Activated CD4-positive, alpha-beta T cell treated with anti-CD3 and anti-CD28 coated beads, Interleukin-2, amount 50 U/mL, for 48 hours (primary cell): ENCODE results near the gene KCNQ2.

Experiments used
- DNase-seq, 2 experiments: peaks; one replicate each; pipeline ENCODE4 v3.0.0-alpha.2; 2020

The KCNQ2 gene

DNA sequence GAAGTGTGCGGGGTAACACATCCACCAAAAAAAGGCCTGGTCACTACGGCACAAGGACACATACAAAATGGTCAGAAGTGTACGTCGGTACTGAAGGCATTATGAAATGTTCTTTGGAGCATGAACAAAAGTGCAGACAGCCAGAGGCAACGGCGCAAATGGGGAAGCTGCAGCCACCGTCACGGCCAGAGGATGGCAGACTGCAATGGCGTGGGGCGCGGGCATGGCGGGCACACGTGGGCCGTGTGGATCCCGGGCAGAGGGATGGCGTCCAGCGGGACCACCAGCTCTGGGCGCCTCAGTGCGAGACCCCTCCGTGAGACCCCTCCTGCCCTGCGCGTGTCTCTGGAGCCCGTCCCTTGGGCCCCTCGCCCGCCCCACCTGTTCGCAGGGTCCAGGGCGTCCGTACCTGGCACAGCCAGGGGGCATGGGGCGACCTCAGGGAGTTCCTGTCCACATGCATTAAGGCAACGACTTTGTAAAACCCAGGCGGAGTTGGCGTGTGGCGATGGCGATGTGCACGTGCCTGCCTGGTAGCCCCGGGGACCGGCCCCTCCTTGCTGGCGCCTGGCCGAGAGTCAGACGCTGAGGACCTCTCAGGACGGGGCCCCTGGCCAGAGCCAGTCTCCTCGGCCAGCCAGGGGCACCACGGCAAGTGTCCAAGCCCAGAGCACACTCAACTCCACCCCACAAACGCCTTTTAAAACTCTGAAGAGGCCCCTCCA, 71.8 kb downstream of the KCNQ2 start:
- no peak for DNase-seq

DNA sequence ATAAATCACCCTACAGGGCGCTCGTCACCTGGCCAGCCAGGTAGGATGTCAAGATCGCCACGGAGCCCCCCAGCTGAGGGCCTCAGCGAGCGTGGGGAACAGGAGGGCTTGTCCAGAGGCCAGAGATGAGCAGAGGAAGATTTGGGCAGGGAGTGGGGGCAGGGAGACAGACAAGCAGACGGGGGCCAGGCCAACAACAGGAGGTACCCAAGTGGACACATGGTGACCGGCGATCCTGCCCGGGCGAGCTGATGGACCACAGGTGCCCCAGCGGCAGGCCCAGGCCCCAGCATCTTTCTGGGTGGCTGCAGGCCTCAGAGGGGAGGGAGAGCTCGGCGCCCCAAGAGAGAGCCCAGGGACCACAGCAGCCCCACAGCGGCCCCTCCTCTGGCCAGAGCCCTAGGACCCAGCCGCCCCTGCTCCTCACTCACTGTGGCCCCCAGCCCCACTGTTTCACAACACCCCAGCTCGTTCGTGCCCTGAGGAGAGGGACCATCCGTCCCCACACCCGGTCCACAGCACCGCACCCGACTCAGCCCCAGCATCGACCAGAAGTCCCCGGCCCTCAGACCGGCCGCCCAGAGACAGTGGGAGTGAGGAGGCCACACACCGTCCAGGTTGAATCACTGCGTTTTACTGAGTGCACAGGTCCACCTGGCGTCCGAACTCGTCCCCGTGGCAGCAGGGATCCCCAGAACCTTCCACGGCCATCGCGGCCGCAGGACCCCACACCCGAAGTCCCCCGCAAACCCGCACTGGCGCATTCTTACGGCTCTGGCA, 72.7 kb downstream of the KCNQ2 start:
- DNase-seq = no peak

DNA sequence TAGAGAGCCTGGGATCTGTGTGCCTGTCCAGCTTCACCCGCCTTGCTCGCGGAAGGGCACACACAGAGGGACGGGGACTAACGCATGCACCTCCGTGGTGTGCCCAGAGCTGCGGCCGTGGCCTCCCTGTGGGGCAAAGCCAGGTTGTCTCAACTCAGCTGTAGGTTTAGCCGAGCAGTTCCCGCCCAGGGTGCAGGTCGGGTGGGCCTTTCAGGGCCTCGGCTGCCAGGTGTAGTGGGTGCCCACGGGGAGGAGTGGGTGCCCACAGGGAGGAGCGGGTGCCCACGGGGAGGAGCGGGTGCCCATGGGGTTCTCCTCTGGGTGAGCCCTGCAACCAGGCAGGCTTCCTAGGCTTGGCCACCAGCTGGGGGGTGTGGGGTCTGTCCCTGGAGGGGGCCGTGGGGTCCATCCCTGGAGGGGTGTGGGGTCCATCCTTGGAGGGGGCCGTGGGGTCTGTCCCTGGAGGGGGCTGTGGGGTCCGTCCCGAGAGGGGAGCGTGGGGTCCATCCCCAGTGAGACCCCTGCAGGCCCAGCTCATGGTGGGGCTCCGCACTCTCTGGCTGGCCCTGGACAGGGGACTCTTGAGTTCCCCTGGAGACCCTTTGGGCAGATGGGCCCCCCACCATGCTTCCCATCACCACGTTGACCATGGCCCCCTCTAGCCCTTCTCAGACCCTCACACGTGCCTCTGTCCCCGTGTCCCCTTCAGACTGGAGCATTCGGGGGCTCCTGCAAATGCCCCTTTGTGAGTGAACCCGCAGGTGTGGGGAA, 73.5 kb downstream of the KCNQ2 start:
- no peak for DNase-seq

DNA sequence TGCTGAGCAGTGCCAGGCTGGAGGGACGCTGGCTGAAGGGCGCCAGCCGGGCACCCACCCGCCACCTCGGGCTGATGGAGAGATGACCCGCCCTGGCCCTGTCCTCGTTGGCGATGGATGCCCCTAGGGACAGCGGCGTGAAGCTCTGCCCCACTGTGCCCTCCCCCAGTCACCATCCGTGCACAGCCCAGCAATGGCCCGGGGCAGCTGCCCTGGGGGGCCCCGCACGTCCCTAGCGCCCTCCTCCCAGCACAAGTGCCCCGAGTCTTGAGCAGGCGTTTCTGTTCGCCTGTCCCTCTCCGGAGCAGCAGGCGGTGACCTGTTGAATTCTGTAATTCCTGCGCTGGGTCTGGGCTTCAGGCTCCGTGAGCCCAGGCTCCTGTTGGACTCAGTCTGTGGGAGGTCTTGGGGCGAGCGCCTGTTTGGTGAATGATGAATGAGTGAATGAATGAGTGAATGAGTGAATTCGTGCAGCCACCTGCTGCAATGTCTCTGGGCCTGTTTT, 74.5 kb downstream of the KCNQ2 start:
- no peak for DNase-seq

DNA sequence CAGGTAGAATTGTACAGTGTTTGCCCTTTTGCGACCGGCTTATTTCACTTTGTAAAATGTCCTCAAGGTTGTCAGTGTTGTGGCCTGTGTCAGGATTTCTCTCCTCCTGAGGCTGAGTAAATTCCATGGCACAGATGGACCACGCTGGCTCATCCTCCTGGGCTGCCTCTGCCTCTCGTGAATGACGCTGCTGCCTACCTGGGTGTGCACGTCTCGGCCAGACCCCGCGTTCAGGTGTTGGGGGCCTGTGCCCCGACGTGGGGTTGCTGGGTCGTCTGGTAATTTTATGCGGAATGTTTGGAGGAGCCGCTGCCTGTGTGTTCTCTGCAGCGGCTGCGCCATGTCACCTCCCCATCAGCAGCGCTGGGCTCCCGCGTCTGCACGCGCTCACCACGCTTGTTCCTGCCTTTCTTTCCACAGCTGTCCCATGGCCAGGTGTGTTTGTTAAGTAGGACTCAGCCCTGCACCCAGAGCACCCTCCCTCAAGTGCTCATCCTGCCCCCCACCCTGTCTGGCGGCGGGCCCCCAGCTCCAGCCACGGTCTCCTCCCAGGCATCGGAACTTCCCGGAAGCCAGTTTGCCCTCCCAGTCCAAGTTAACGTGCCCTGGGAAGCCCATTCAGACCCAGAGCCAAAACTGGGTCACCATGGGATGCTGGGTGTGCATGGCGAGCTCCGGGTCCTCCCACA, 75.2 kb downstream of the KCNQ2 start:
- DNase-seq = no peak

DNA sequence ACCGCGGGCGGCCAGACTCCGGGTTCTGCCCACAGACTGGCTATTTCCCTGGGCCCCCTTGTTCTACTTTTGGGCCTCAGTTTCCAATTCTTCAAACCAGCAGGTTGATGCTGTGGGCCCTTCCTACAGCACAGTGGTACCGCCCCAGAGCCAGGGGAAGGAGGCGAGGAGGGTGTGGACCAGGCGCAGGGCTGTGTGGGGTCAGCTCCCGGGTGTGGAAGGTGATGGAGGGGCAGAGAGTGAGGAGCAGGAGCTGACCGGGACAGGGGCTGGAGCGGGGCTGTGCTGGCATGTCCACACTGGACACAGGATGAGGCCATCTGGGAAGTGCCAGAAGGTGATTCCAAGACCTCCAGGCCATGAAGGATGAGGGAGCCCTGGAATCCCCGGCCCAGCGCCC, 76.2 kb downstream of the KCNQ2 start:
- no peak for DNase-seq

DNA sequence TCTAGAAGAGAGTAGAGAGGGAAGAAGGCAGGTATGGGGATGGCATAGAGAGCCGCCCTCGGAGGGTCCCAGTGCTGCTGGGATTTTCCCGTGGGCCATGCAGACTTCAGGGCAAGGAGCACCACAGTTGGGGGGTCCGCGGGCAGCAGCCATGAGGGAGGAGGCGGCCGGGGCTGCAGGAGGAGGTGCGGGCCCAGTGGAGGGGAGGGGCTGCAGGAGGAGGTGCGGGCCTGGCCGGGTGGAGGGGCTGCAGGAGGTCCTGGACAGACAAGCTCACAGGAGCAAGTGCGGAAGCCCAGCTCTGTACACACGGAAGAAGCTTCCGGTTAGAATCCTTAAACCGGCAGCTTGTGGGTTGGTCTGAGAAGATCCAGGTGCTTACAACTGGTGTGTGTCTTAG, 76.7 kb downstream of the KCNQ2 start:
- DNase-seq = no peak

DNA sequence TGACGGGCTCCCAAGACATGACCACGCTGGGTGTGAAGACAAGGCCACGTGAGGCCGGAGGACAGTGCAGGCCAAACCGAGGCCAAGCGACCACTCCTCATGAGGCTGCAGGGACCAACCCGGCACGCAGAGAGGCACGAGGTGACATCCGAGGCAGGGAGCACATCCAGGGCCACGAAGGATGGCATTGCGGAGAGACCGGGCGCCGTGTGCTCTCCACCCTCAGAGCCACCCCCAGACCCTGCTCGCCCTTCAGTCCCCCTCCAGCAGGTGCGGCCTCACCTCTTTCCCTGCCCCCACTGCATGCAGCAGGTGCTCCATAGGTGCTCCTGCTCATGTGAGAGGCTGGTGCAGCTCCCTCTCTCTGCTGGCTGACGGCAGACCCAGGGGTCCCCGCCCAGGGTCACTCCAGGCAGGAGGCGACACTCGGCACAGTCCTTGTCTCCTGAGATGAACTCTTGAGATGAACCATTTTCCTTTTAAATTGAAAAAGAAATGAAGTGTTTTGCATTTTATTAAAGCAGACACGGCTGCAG, 77.5 kb downstream of the KCNQ2 start:
- no peak for DNase-seq

DNA sequence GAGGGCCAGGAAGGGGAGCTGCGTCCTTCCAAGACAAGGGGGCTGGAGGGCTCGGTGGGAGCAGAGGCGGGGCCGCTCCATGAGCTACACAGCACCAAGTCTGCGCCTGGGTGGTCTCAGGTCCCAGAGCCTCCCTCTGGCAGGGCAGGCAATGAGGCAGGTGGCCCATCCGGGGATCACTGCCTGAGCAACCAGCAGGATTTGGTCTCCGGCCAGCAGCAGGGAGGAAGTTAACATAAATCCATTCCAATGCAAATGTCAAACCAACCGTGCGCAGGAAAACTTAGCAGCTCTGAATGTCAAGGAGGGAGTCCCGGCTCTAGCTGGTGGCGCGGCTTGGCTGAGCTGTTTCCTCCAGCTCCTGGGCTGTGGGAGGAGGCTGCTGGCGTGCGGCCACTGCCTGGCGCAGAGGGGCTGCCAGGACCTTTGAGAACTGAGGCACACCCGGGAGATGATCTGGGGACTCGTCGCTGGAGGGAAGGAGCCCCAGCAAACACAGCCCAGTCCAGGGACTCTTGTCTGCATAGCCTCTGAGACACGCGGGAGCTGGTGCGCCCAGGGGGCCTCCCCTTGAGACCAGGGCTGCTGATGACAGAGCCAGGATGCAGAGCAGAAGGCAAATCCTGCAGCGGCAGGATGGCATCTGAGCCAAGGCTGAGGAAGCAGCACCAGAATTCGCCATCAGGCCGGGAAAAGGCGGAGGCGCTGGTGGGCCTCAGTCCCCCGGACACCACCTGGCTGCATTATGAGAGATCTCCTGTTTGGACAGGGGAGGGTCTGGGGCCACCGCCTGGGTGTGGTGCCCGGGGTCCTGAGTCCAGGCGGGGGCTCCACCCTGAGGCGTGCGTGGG, 78.2 kb downstream of the KCNQ2 start:
- no peak for DNase-seq

DNA sequence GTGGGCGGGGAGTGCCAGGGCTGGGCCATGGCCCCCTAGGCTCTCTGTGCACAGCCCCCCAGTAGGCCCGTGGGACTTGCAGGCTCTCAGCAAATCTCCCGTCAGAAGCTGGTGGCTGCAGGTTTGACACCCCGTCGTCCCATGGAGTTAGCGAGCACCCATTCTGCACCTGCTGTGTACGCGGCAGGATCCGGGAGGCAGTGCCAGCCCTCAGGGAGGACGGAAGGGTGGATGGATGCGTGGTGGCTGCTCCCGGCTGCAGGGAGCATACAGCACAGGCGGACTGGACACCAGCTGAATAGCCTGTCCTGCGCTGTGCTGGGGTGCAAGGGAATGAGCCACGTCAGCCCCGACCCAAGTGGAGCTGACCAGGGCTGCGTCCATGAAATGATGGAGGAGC, 78.9 kb downstream of the KCNQ2 start:
- no peak for DNase-seq

DNA sequence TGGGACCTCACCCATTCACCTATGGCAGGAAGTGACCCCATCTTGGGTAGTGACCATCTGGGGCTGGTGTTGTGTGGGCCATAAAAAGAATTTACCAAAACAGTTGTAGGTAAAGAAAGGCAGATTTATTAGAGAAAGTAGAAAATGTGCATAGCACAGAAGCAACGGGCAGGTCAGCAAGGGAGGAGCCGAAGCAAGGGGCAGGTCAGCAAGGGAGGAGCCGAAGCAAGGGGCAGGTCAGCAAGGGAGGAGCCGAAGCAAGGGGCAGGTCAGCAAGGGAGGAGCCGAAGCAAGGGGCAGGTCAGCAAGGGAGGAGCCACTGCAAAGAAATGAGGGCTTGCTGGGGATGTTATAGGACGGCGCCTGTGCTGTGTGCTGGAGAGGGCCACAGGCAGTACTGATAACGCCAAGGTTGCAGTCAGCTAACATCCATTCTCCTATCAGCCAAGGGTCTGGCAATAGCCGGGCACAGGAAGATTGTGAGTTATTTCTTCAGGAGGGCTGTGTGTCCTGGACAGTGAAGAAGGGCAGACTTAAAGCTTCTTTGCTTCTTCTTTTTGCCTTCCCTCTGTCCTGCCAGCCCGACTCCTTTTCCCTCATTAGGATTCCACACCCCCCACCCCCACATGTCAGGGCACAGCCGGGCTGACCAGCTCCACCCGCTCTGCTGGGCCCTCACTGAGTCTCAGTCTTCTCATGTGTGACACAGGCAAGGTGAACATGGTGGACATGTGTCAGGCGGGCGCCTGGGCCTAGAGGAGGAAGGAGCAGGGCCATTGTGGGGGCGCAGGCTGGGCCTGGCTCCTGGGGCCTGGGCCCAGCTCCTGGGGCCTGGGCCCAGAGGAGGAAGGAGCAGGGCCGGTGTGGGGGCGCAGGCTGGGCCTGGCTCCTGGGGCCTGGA, 79.7 kb downstream of the KCNQ2 start:
- no peak for DNase-seq

DNA sequence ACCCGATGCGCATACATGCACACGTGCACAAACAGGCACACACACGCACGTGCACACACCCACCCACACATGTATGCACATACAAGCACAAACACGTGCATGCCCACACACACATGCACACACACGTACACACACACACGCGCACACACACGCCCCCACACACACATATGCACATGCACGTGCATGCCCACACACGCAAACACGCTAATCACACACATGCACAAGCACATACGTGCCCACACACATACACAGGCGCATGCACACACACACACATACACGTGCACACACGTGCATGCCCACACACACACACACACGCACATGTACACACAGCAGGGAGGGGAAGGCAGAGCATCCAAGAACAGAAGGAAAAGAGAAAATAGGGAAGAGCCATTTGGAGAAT, 84.5 kb downstream of the KCNQ2 start:
- DNase-seq = no peak

DNA sequence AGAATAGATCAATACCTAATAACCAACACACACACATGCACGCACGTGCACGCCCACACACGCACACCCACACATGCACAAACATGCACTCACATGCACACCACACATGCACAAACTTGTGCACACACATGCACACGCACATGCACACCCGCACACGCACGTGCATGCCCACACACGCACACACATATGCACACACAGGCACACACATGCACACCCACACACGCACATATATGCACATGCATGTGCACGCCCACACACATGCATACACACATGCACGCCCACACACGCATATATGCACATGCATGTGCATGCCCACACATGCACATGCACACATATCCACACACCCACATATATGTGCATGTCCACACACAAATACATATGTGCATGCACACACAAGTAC, 85.1 kb downstream of the KCNQ2 start:
- no peak for DNase-seq

DNA sequence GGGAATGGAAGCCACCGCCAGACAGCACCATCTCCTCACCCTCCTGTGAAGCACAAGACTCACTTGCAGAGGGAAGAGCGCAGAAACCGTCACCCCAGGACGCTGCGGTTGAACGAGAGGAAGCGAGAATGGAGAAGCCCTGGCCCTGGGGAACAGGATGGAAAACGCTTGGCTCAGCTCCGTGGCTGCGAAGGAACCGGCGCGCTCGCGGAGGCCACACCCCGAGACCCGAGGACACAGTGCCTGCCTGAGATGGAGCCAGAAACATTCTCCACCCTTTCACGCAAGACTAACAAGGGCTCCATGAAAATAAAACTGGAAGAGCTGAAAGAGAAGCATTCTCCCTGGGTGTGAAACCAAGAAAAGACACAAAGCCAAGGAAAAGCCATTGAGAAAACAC, 86.0 kb downstream of the KCNQ2 start:
- no peak for DNase-seq

DNA sequence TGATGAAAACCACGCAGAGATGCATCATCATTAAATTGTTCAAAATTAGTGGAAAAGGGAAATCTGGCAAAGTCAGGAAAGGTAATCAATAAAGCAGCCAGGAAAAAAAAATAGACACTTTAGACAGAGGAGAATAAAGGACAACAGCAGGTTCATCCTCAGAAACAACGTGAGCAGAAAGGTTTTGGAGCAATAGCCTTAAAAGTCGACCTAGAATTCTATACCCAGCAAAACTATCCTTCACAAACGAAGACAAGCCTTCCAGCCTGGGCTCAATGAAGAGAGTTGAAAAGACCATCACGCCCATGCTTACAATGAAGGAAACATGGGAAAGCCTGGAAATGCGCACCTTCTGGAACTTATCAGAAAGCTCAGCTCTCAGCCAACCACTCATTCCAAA, 86.6 kb downstream of the KCNQ2 start:
- DNase-seq = no peak

DNA sequence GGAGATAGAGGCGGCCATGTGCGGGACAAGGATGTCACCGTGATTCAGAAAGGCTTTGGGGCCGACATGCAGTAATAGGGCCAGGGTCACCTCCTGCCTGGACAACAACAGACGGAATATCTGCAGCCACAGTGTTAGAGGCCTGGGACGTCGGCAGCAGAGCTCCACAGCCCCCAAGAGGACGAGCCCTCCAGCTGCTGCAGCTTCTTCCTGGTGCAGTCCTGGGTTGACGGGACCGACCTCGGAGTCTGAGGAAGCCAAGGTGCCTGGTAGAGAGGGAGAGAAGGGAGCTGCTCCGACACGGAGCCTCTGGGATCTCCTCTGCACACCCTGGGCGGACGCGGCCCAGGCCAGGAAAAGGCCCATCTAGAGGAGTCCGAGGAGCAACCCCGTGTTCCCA, 88.1 kb downstream of the KCNQ2 start:
- no peak for DNase-seq

DNA sequence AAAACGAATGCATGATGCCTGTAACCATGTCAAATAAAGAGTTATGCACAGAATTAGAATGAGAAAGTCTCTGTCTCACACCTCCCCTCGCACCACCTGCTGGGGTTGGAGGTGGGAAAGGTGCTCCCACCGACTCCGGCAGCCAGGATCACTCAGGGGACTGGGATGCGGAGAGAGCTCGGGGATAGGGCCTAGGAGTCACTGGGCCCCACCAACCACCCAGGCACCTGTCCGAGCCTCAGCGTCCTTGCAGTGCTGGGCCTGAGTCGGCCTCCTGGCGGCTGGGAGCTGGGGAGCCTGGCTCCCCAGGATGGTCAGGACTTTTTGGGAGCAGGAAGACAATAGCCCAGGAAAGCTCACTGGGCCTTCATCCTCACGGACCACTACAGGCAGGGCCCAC, 88.9 kb downstream of the KCNQ2 start:
- no peak for DNase-seq

DNA sequence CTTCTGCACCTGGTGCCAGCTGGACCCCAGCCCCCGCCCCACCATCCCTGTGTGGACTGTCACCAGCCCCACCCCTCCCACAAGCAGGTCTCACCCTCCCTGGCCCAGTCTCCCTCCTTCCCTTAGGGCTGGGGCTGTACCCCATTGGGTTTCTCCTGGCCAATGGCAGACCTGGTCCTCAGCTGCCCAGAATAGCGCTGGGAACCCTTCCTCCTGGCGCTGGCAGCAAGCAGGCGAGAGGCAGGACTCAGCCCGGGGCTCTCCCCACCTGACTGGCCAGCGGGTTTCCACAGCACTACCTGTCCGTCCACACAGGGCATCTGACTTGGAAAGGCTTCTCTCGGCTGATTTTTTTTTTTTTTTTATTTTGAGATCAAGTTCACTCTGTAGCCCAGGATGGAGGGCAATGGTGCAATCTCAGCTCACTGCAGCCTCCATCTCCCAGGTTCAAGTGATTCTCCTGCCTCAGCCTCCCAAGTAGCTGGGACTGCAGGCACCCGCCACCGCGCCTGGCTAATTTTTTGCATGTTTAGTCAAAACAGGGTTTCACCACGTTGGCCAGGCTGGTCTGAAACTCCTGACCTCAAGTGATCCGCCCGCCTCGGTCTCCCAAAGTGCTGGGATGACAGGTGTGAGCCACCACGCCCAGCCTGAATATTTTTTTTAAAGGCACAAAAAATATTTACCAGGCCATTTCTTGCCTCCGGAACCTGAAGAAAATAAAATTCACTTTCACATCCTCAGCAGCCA, 89.7 kb downstream of the KCNQ2 start:
- no peak for DNase-seq

DNA sequence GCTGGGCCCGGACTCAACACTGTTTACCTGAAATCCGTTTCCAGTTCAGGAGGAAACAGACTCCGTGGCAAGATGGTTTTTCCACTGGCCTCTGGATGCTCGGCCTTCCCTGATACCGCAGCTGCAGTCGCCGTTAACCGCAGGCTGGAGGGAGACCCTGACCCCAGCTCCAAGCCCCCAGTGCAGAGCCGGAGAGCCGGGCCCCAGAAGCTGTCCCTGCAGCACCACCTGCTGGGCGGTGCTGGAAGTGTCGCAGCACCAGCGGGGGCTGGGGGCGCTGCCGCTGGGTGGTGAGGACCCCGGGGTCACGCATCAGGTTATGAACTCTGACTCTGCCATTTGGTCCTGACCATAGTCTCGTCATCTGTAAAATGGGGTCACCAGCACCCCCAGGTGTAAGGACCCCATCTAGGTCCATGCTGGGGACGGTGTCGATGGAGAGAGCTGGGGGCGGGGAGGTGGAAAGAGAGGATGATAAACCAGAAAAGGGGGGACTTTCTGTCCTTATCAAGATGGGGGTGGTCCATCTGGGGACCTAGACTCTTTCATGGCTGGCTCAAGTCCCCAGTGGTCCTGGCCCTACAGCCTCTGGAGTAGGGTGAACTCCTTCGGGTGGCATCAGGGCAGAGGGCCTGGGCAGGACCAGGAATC, 90.5 kb downstream of the KCNQ2 start:
- DNase-seq = peak; percentile 29 to 37
